PFSK-1 (cell line): ENCODE results near the gene PRPF18.

Source experiments
- FOXP2 ChIP-seq: optimal IDR thresholded peaks from 2 replicates; pipeline ENCODE3; 2011; ENCODE audit warnings: borderline replicate concordance, control low read depth, inconsistent platforms; ENCODE audit not compliant: insufficient read depth; ENCODE audit errors: extremely low read length, extremely low read depth
- POLR2AphosphoS5 ChIP-seq: IDR thresholded peaks from 2 replicates; pipeline ENCODE4 v1.6.1; 2012; ENCODE audit warnings: low read depth, mild to moderate bottlenecking, control low read depth, low read length, moderate library complexity
- SIN3A ChIP-seq: IDR thresholded peaks from 2 replicates; pipeline ENCODE4 v1.6.1; 2012; ENCODE audit warnings: mild to moderate bottlenecking, low read length, moderate library complexity, borderline replicate concordance; ENCODE audit not compliant: insufficient read depth
- TAF1 ChIP-seq: IDR thresholded peaks from 2 replicates; pipeline ENCODE4 v1.6.1; 2012; ENCODE audit warnings: low read length, control low read depth, borderline replicate concordance; ENCODE audit not compliant: insufficient read depth
- TF ChIP-seq, protein P1 (sequence below), 2 experiments: IDR thresholded peaks; 2 replicates each; pipeline versions ENCODE4 v1.6.1 to v1.8.0; 2011 to 2012; ENCODE audit warnings: low read depth in 2 of 2, low read length in 2 of 2, control low read depth in 1 of 2, inconsistent platforms in 1 of 2, mild to moderate bottlenecking in 1 of 2, moderate library complexity in 1 of 2; ENCODE audit not compliant: insufficient read depth in 1 of 2

The PRPF18 gene

DNA sequence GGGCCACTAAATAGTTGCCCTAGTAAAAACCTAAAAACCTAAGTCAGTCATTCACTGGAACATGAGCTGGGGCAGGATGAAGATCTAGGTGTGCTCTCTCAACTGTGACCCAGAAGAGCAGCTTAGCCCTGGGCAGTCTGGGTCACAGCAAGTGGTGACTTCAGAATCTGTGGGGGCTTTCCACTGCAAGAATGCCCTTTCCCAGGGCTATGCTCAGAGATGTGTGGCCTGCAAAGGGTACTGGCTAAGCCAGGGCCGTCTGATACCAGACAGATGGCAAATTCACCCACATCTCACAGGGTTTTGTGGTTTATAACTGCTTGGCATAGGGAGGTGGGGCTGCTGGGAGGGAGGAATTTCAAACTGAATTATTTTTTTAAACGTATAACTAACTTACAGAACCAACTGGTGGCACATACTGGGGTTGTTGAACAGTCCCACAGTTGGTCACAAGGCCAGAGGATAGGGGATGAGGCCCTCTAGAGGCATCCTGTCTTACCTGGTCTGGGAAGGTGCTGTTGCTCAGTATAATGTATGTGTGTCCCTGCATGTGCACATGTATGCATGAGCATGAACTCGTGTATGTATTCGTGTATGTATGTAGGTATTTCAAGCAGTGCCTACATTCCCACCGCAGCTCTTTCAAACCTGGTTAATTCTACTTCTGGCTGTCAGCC lies 63.2 kb downstream of the PRPF18 start:
- TF ChIP-seq, protein P1, sequence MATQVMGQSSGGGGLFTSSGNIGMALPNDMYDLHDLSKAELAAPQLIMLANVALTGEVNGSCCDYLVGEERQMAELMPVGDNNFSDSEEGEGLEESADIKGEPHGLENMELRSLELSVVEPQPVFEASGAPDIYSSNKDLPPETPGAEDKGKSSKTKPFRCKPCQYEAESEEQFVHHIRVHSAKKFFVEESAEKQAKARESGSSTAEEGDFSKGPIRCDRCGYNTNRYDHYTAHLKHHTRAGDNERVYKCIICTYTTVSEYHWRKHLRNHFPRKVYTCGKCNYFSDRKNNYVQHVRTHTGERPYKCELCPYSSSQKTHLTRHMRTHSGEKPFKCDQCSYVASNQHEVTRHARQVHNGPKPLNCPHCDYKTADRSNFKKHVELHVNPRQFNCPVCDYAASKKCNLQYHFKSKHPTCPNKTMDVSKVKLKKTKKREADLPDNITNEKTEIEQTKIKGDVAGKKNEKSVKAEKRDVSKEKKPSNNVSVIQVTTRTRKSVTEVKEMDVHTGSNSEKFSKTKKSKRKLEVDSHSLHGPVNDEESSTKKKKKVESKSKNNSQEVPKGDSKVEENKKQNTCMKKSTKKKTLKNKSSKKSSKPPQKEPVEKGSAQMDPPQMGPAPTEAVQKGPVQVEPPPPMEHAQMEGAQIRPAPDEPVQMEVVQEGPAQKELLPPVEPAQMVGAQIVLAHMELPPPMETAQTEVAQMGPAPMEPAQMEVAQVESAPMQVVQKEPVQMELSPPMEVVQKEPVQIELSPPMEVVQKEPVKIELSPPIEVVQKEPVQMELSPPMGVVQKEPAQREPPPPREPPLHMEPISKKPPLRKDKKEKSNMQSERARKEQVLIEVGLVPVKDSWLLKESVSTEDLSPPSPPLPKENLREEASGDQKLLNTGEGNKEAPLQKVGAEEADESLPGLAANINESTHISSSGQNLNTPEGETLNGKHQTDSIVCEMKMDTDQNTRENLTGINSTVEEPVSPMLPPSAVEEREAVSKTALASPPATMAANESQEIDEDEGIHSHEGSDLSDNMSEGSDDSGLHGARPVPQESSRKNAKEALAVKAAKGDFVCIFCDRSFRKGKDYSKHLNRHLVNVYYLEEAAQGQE (IDR thresholded peaks at IDR 0.05; ENCODE audit: insufficient read depth in 1 of 2, low read depth in 2 of 2, low read length in 2 of 2) = no peak
- TF ChIP-seq TAF1 = no peak
- no peak for TF ChIP-seq SIN3A
- no peak for TF ChIP-seq POLR2AphosphoS5

DNA sequence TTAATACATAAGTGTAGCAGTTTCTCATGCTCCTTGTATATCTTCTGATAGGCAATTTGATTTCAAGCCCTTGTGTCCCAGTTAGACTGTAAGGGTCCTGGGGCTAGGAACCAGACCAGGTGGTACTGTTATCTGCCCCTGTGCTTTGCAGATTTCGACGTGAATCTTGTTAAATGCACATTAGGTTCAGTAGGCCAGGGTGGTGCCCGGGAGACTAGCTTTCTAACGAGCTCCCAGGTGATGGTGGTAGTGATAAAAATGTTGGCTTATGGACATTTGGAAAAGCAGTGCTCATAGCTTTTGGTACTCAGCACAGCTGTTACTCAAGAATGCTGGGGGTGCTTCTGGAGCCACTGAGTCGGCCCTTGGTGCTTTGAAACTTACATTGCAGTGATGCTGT lies 64.2 kb downstream of the PRPF18 start:
- TF ChIP-seq, protein P1 (IDR thresholded peaks at IDR 0.05; ENCODE audit: insufficient read depth in 1 of 2, low read depth in 2 of 2, low read length in 2 of 2) = no peak
- TF ChIP-seq TAF1 (no peak), POLR2AphosphoS5 (no peak), SIN3A (no peak)

DNA sequence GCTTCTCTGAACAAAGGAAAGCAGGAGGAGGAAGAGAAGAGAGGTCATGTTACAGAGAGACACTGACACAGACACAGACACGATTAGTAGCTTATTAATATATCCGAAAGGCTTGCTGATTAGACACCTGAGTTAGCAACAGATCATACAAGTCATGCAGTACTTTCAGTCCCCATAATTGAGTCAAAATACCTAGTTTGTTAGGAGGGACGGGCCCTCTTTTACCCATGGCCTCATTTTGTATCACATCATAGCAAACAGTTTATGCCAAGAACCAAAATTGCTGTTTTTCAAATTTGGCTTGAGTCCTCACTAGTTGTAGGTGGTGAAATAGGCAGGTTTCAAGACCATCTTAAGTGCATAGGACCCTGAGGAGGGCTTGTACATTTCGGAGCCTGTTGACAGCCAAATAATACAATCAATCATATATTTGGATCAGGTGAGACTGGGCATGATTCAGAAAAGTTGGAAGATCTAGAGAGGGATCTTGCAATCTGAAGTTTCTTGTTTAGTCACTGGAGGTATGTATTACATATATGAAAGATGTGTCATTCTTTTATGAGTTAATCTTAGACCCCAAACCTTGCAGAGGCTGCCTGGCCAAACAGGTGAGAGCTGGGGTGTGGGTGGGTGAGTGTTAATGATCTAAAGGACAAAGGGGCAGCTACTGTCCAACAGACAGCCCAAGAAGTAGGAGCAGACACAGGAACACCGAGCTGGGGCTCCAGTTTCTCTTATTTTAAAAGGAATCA lies 65.4 kb downstream of the PRPF18 start:
- TF ChIP-seq POLR2AphosphoS5 (no peak), TAF1 (no peak), SIN3A (no peak), FOXP2 (no peak)
- TF ChIP-seq, protein P1 (IDR thresholded peaks at IDR 0.05; ENCODE audit: insufficient read depth in 1 of 2, low read depth in 2 of 2, low read length in 2 of 2) = no peak

DNA sequence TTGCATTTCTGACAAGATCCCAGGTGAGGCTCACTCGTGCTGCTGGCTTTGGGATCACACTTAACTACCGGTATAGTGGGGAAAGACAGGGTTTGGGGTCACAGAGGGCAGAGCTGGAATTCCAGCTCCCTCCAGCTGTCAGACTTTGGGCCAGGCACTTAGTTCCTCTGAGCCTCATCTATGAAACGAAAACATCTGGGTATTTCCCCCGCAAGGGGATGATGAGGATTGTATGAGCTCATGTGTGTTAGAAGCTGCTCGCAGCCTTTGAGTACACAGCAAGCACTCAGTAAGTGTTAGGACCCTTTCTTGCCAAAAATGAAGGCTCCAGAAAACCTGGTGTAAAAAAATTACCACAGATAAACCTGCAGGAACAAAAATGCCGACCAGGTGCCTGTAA lies 66.1 kb downstream of the PRPF18 start:
- no peak for TF ChIP-seq SIN3A
- TF ChIP-seq FOXP2 = no peak
- TF ChIP-seq TAF1 = no peak
- TF ChIP-seq, protein P1 (IDR thresholded peaks at IDR 0.05; ENCODE audit: insufficient read depth in 1 of 2, low read depth in 2 of 2, low read length in 2 of 2) = no peak
- no peak for TF ChIP-seq POLR2AphosphoS5
